HG02798 (cell line): ENCODE measurements around the gene FAM193A.
"Not testable (repeated sequence)": the region's sequence is repeated elsewhere in the genome, so short reads cannot be mapped to it uniquely, and the experiment has no call there.

Experiments used
- ATAC-seq: cut with Tn5 transposase; IDR thresholded peaks from one replicate; pipeline ENCODE4 v1.9.1; 2021; ENCODE audit warnings: mild to moderate bottlenecking; ENCODE audit not compliant: unreplicated experiment, poor library complexity

Gene FAM193A

DNA sequence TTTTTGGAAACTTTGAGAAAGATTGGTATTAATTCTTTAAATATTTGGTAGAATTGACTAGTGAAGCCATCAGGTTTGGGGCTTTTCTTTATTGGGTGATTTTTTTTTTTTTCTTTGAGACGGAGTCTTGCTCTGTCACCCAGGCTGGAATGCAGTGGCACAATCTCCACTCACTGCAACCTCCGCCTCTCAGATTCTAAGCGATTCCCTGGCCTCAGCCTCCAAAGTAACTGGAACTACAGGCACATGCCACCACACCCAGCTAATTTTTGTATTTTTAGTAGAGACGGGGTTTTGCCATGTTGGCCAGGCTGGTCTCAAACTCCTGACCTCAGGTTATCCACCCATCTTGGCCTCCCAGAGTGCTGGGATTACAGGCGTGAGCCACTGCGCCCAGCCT, 143.3 kb downstream of the FAM193A start:
- not testable (repeated sequence) for ATAC-seq

DNA sequence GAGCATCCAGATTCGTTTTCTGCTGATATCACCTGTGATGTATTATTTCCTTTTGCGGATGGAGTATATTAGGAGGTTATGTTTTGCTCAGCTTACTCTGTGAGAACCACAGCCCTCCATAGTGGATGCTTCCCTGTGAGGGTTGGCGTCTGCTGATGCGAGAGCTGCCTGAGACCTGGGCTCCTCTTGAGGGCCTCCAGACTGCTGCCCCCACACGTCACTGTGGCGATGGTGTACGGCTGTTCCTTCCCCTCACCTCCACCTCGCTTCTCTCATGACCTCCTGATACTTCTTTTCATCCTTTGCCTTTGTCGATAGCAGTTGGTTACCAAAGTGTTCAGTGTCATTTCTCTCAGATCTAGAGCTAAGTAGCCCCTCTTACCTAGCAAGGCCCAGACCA, 148.0 kb downstream of the FAM193A start:
- no peak for ATAC-seq

DNA sequence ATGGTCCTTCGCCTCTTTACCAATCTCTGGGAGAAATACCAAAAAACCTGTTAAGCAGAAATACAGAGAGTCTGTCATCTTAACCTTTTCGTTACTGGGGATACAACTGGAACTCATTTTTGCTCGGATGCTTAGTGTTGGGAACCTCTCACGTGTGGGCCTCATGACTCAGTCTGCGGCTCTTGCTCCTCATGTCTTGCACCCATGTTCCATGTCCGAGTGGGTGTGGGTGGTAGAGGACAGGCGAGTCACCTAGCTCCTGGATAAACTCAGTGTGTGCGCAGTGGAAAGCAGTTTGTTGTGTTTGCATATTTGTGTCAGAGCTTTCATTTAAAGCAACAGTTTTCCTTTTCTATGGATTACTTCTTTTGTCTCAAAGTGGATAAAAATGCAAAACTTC, 149.1 kb downstream of the FAM193A start:
- ATAC-seq = no peak

DNA sequence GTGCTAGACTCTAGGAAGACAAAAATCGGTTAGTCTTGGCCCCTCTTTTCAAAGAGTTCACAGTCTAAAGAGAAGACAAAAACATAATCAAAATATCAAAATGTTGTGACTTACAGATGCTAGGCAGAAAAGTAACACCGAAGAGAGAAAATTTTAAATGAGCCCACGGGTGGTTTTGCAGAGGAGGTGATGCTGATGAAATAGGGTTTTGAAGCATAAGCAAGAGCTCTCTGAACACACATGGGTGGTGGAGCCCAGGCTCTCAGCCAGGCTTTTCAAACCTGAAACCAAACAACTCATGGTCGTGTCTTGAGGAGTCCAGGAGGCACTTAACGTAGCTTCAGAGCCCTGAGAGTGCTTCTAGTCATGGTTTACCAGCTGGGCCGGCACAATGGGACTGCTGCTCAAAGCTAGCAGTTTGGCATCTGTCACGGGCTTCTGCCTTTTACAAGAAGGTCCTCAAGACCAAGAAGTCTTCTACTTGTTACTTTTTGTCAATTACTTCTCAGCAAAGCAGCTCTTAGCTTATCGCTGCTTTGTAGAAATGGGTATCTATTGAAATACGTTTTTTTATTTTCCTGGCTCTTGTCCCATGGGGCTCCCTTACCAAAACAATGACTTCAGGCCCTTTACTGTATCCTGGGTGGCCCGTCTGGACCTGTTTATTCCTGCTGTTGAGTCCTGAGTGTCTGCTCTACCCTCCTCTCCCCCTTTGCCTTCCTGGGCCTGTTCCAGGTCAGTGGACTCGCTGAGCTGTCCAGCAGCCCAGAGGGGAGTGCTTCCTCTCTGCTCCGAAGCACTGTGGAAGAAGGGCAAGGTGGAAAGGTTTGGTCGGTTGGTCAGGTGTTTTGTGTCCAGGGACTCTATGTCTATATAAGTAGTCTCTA, 150.2 kb downstream of the FAM193A start:
- ATAC-seq = no peak

DNA sequence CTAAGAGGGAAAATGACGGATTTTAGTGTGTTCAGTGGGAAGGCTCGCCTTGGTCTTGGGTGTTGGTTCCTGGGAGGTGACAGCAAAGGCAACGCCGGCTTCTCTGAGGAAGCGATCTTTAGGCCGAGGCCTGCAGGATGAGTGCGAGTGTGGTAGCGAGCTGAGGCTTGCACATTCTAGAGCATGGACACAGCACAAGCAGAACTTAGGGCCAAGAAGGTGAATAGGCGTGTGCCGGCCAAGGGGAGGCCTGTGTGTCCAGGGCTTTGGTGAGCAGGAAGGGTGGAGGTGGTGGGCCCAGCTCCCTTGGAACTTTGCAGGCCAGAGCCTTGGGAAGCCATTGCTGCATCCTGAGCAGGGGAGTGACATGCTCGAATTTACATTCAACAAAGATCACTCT, 151.8 kb downstream of the FAM193A start:
- no peak for ATAC-seq

DNA sequence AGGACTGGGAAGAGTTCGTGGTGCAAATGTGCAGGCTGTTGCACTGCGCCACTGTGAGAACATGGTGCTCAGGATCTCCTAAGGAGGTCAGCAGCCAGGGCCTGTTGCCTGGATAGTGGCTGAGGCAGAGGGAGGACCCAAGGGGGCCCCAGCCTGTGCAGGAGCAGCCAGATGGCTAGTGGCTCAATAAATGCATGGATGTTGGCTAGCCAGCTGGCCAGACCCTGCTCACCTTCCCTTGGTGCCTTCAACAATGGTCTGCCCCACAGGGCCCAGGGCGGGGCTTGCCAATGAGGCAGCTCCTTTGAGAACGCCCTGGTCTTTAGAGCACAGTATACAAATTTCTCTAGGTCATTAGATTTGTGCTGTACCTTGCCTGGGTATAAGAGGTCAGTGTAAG, 152.2 kb downstream of the FAM193A start:
- ATAC-seq = no peak

DNA sequence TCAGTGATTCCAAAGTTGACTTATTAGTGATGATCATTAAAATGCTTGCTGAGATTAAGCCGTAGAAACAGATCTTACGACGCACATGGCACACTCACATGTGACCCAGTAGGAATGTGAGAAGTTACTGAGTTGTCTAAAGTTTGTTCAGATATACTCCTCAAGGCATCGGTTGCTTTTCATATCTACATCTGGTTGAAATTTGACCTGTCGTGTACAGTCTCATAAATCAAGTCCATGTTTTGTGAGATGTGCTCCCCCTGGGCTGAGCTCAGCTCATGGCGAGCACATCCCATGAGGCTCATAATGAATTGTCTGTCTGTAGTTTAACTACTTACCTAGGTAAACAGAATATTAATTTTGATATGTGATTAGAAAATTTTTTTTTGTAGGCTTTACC, 152.7 kb downstream of the FAM193A start:
- ATAC-seq = no peak

DNA sequence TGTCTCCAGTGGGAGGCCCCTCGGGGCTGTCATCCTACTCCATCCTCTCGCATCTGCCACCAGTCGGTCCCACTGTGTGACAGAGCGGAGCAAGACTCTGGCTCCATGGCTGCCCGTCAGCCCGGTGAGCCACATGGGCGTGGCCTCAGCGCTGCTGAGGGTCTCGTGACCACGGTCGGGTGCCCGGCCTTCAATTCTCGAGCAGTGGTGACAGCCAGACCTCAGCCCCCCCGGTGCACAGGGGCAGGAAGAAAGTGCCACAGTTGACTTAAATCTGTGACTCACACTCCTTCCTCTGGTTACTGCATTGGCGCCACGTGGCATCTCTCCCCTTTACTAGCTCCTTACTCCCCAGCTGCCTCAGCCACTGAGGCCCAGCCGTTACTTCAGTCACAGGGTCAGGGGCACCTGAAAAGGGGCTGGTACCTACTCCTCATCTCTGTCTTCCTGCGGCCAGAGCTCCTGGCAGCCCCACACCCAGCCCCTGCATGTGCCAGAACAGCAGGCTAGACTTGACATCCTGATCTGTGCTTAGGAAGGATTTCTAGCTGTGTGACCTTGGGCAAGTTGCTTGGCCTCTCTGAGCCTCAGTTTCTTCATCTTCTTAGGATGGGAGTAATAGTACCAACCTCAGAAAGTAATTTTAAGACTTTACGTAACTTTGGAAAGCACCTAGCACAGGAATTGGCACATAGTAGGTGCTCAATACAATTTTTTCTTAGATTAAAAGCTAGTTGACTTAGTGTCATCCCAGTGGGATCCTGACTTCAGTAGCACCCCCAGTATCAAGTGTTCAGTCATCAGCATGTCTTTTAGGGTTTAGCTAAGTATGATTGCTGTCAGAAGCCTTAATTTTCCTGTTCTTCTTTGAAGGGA, 153.6 kb downstream of the FAM193A start:
- no peak for ATAC-seq

DNA sequence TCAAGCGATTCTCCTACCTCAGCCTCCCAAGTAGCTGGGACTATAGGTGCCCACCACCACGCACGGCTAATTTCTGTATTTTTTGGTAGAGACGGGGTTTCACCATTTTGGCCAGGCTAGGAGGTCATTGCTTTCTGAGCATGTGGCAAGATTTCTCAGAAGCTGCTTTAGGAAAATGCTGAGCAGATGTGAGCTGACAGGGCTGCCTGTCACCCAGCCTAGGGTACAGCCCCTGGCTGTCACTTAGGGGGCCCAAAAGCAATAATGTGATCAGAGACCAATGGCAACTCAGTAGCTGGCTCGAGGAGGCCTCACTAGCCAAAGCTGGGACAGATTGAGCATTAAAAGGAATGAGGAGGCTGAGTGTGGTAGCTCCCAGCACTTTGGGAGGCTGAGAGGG, 154.9 kb downstream of the FAM193A start:
- no peak for ATAC-seq

DNA sequence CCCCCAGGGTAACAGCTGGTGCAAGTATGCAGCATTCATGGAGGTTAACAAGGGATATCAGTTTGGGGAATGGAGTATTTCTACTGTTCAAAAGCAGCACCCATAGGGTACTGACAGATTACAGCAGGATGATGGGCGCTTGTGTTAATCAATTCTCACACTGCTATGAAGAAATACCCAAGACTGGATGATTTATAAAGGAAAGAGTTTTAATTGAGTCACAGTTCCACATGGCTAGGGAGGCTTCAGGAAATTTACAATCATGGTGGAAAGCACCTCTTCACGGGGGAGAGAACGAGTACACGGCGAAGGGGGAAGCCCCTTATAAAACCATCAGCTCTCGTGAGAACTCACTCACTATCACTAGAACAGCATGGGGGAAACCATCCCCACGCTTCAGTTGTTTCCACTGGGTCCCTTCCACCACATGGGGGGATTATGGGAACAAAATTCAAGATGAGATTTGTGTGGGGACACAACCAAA, 155.5 kb downstream of the FAM193A start:
- ATAC-seq = no peak

DNA sequence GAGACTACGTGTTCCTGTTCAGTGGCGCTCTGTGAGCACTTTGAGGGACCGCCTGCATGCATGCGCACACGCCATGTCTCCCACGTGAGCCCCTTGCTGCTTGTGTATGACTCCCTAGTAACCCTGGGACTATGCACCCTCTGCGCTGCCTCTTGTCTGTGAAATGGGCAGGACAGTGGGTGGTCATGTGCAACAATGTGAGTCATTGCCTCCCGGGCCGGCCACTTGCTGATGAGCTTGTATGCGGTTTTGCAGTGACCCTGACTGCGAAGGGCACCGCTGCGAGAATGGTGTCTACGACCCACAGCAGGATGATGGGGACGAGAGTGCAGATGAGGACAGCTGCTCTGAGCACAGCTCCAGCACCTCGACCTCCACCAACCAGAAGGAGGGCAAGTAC, 158.2 kb downstream of the FAM193A start:
- no peak for ATAC-seq

DNA sequence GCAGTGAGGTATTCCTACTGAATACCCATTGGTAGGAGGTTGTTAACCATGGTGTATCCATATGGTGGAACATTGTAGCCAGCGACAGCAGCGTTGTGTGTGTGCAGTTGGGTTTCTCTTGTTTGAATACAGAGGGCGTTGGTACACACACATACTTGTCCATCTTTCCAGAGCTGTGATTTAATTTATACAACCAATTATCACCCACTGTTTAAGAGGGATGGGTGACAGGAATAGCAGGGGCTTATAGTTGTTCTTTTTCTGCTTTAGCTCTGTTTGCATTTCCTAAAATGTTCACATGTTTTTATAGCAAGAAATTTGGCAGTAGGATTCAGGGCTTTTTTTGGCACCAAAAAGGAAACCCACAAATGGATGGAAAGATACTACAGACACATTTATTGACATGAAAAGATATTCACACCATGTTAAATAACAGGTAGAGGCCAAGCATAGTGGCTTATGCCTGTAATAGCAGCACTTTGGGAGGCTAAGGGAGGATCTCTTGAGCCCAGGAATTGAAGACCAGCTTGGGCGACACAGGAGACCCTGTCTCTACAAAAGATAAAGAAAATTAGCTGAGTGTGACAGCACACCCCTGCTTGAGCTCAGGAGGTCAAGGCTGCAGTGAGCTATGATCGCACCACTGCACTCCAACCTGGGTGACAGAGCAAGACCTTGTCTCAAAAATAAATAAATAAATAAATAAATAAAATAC, 159.1 kb downstream of the FAM193A start:
- ATAC-seq = no peak

DNA sequence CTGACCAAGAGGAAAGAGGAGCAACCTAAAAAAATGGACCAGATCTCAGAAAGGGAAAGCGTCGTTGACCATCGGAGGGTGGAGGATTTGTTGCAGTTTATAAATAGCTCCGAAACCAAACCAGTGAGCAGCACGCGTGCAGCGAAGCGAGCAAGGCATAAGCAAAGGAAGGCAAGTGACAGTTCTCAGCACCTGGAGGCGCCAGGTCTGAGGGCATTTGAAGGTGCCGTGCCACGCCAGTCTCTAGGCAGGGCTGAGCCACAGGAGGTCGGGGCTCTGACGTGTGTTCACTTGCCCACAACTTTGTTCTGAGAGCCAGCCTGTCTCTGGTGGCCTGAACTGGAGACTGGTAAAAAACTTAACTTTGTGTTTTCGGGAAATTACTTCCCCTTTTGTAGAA, 160.0 kb downstream of the FAM193A start:
- peak; percentile 86 for ATAC-seq

DNA sequence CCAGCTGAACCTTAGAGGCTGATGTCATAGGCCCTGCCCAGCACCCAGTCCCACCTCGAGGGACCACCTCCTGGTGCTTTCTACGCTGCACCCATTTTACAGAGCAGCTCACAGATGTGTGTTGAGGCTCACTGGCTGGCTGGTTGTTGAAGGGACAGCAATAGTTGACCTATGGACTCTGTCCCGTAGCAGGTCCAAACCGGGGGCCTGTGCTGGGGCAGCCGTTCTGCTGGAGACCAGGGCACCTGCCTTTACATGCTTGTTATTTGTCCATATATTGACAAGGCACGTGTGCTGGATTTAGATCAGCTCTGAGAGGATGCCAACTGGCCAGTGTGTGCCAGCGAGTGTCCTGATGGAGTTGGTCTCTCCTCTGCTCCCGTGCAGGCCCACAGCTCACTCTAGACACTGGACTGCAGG, 161.6 kb downstream of the FAM193A start:
- no peak for ATAC-seq

DNA sequence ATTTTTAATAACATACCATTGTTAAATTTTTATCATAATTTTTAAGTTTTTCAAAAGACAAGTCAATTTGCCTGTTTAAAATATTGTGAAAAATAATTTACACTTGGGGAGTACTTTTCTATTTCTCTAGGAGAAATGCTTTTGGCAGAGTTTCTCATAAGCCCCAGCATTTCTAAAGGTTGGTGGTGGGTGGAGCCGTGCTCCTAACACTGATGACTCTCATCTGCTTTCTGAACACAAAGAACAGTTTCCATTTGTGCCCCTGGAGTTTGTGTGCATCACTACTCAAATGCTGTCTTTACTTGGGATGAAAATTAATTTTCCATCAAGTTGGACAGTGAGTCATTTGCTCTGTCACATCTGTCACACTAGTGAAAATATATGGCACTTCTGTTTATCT, 162.1 kb downstream of the FAM193A start:
- no peak for ATAC-seq

DNA sequence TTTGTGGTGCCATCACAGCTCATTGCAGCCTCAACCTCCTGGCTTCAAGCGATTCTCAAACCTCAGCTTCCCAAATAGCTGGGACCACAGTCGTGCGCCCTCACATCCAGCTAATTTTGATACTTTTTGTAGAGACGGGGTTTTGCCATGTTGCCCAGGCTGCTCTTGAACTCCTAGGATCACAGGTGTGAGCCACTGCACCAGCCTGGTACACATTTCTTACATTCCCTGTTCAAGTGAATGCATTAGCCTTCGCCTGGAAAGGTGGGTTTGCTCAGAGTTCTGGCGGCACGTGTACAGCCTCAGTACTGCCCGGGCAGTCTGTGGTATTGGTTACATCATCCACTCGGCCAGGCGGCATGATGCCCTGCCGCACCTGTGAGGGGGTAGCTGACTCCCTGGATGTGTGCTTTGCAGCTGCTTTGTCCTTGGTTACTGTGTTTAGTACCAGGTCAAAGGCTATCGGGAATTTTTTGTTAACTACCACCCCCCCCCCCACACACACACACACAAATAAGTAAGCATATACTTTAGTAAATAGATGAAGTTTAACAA, 162.6 kb downstream of the FAM193A start:
- ATAC-seq = no peak

DNA sequence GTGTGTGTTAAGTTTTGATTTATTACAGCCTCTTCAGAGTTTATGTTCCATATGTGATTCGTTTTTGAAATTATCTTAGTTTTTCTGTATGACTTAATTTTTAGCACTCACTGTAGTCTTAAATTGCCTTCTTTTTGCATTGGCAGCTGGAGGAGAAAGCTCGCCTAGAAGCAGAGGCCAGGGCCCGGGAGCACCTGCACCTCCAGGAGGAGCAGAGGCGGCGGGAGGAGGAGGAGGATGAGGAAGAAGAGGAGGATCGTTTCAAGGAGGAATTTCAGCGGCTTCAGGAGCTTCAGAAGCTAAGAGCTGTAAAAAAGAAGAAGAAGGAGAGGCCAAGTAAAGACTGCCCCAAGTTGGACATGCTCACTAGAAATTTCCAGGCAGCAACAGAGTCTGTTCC, 163.1 kb downstream of the FAM193A start:
- no peak for ATAC-seq

DNA sequence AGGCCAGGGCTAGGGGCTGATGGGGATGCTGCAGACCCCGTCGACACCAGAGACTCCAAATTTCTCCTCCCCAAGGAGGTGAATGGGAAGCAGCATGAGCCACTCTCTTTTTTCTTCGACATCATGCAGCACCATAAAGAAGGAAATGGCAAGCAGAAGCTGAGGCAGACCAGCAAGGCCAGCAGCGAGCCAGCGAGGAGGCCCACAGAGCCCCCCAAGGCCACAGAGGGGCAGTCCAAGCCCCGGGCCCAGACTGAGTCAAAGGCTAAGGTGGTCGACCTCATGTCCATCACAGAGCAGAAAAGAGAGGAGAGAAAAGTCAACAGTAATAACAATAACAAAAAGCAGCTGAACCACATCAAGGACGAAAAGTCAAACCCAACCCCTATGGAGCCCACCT, 163.6 kb downstream of the FAM193A start:
- no peak for ATAC-seq

DNA sequence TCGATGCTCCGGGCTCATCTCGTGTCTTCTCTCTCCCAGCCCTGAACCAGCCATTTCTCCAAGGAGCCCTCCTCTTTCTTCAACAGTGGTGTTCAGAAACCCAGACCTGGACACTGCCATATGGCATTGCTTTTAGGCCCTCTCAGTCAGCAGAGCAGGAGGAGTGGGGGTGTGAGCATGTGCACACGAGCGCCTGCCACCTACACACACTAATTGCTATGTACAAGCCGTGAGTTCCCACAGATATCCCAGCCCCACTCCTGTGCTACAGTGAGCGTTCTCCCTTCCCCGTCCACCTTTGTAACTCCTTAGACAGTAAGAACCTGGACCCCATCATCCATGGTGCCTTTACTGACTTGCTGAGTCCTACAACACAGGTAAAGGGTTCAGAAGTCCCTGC, 165.9 kb downstream of the FAM193A start:
- no peak for ATAC-seq

DNA sequence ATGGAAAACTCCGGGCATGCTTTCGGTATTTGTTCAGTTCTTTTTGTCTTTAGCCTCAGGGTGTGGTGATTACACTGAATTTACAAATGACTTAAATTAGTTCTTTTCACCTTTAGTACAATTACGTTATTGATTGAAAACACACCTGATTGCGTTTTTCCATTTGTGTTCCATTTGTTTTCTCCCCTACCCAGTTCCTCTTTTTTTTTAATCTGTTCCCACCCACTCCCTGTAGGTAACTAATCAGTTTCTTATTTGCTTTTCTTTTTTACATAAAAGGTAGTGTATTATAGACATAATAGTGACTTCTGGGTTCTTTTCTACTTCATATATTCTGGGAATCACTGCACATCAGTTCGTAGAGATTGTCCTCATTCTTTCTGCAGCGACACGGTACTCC, 166.3 kb downstream of the FAM193A start:
- ATAC-seq = no peak
